Measurements from ENCODE around the gene LIME1. TPM values are rescaled to one million over a fixed set of nuclear protein-coding genes. Genes with fewer than 3 reads are reported as not detected.
A peak's percentile ranks its signal among the peaks of the same experiment; 100 is the strongest.

The LIME1 gene
- total and polyA plus RNA-seq, 7 experiments from 2014 or later: 96.8 to 366 (median 107) TPM

DNA sequence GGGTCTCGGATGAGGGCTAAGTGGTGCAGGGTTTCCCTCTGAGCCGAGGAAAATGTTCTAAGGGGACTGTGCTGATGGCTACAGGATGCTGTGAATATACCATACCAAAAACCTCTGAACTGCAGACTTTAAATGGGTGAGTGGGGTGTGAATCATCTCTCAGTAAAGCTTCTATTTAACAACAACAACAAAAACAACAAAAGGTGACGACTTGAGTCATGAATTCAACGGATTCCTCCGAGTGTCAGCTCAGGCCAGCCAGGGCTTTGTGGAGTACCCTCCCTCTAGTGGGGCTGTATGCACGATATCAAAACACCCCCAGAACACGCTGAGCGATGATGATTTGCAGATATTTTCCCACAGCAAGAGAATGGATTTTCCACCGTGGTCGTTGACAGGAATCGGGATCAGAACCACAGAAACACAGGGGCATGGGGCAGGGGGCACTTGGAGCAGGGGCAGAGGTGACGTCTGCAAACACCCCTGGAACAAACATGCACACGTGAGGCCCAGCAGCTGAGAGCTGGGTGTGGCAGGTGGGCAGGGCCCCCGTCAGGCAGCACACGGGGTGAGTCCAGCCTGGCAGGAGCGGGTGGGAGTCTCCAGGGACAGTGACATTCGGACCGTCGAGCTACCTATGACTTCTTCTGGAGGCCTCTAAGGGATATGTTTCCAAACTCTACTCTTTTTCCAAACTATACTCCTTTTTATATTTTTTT lies 41.7 kb downstream of the LIME1 start:
- Histone ChIP-seq H3K27ac (ENCODE audit: low read depth, low read length) (no peak overlapping the region), H3K9me3 (ENCODE audit: control insufficient read depth in 2 of 3, low read length in 3 of 3) (no peaks in the 10 kb centered on the region), H3K4me1 (ENCODE audit: control insufficient read depth in 2 of 2, insufficient read depth in 2 of 2, low read length in 2 of 2) (peaks cover 8 to 9% of the 10 kb centered on the region in 2 donors), H3K4me3 (ENCODE audit: low read length) (no peak overlapping the region), H3K27me3 (ENCODE audit: control insufficient read depth in 2 of 2, insufficient read depth in 2 of 2, low read length in 2 of 2) (no peaks in the 10 kb centered on the region), H3K36me3 (ENCODE audit: control insufficient read depth in 2 of 3, insufficient read depth in 3 of 3, low read length in 3 of 3) (no peaks in the 10 kb centered on the region)
- peaks cover 0 to 1% (median 0%) of the 10 kb centered on the region in 5 donors for H3K36me3 Mint-ChIP-seq
- ATAC-seq (no peak), DNase-seq (no peak)
- peaks cover 9 to 23% (median 20%) of the 10 kb centered on the region in 7 donors for H3K4me1 Mint-ChIP-seq
- ChIA-PET POLR2A (interaction anchor here (0.8 kb wide), 1 partner anchor 71 kb away, joined by 3 read pairs; no protein-coding TSS in a partner anchor), CTCF (interaction anchor here (0.6 to 1.1 kb wide), 2 partner anchors 8 to 144 kb away, joined by 3 read pairs; no protein-coding TSS in a partner anchor)
- no peaks in the 10 kb centered on the region for H3K9me3 Mint-ChIP-seq
- H3K27ac Mint-ChIP-seq: peak overlapping the region in 1 of 9 donors; percentile 45
- H3K4me3 Mint-ChIP-seq: no peak overlapping the region
- peaks cover 0 to 2% (median 0%) of the 10 kb centered on the region in 5 donors for H3K27me3 Mint-ChIP-seq
- intact Hi-C loops (cut with micrococcal nuclease): no loop called here

GRCh38 chr20:63778857-63779256 lies 42.4 kb downstream of the LIME1 start:
- H3K36me3 Mint-ChIP-seq: peaks cover 0 to 1% (median 0%) of the 10 kb centered on the region in 5 donors
- CTCF ChIA-PET: interaction anchor here (0.6 kb wide), 1 partner anchor 145 kb away, joined by 3 read pairs; no protein-coding TSS in a partner anchor
- H3K4me3 Mint-ChIP-seq: no peak overlapping the region
- Histone ChIP-seq H3K4me3 (ENCODE audit: low read length) (no peak overlapping the region), H3K9me3 (ENCODE audit: control insufficient read depth in 2 of 3, low read length in 3 of 3) (no peaks in the 10 kb centered on the region), H3K36me3 (ENCODE audit: control insufficient read depth in 2 of 3, insufficient read depth in 3 of 3, low read length in 3 of 3) (no peaks in the 10 kb centered on the region), H3K4me1 (ENCODE audit: control insufficient read depth in 2 of 2, insufficient read depth in 2 of 2, low read length in 2 of 2) (peaks cover 8 to 9% of the 10 kb centered on the region in 2 donors), H3K27me3 (ENCODE audit: control insufficient read depth in 2 of 2, insufficient read depth in 2 of 2, low read length in 2 of 2) (no peaks in the 10 kb centered on the region), H3K27ac (ENCODE audit: low read depth, low read length) (no peak overlapping the region)
- peaks cover 9 to 23% (median 20%) of the 10 kb centered on the region in 7 donors for H3K4me1 Mint-ChIP-seq
- H3K27me3 Mint-ChIP-seq: peaks cover 0 to 2% (median 0%) of the 10 kb centered on the region in 5 donors
- DNase-seq: no peak
- intact Hi-C loops (cut with micrococcal nuclease): no loop called here
- ATAC-seq: no peak
- no peak overlapping the region for H3K27ac Mint-ChIP-seq
- H3K9me3 Mint-ChIP-seq: no peaks in the 10 kb centered on the region
- POLR2A ChIA-PET: no interaction called here

DNA sequence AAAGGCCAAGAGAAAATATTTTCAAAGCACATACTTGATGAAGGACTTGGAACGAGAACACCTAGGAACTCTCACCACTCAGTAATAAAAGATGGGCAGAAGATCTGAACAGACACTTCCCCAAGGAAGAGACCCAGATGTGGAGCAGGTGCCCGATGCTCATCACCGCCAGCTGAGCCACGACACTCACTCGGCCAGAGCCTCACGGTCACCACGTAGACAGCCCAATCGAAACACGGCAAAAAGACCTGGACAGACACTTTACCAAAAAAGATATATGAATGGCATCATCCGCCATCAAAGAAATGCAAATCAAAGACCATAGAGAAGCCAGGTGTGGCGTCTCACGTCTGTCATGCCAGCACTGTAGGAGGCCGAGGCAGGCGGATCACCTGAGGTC lies 44.7 kb downstream of the LIME1 start:
- no peaks in the 10 kb centered on the region for H3K36me3 Mint-ChIP-seq
- H3K9me3 Mint-ChIP-seq: no peaks in the 10 kb centered on the region
- H3K4me1 ChIP-seq (ENCODE audit: control insufficient read depth in 2 of 2, insufficient read depth in 2 of 2, low read length in 2 of 2): peaks cover 8 to 9% of the 10 kb centered on the region in 2 donors
- H3K27me3 Mint-ChIP-seq: no peaks in the 10 kb centered on the region
- no peak overlapping the region for H3K4me3 ChIP-seq (ENCODE audit: low read length)
- no peak for ATAC-seq
- peaks cover 9 to 20% (median 17%) of the 10 kb centered on the region in 7 donors for H3K4me1 Mint-ChIP-seq
- peak overlapping the region in 6 of 10 donors; percentile 7 to 74 (median 54) for H3K4me3 Mint-ChIP-seq
- H3K9me3 ChIP-seq (ENCODE audit: control insufficient read depth in 2 of 3, low read length in 3 of 3): no peaks in the 10 kb centered on the region
- H3K27ac Mint-ChIP-seq: peak overlapping the region in 2 of 9 donors; percentile 49 to 67
- ChIA-PET POLR2A (no interaction called here), CTCF (interaction anchor here (0.6 kb wide), 1 partner anchor 453 kb away, joined by 11 read pairs; no protein-coding TSS in a partner anchor)
- intact Hi-C loops (cut with micrococcal nuclease): no loop called here
- no peak for DNase-seq
- no peaks in the 10 kb centered on the region for H3K27me3 ChIP-seq (ENCODE audit: control insufficient read depth in 2 of 2, insufficient read depth in 2 of 2, low read length in 2 of 2)
- no peaks in the 10 kb centered on the region for H3K36me3 ChIP-seq (ENCODE audit: control insufficient read depth in 2 of 3, insufficient read depth in 3 of 3, low read length in 3 of 3)
- H3K27ac ChIP-seq (ENCODE audit: low read depth, low read length): no peak overlapping the region

DNA sequence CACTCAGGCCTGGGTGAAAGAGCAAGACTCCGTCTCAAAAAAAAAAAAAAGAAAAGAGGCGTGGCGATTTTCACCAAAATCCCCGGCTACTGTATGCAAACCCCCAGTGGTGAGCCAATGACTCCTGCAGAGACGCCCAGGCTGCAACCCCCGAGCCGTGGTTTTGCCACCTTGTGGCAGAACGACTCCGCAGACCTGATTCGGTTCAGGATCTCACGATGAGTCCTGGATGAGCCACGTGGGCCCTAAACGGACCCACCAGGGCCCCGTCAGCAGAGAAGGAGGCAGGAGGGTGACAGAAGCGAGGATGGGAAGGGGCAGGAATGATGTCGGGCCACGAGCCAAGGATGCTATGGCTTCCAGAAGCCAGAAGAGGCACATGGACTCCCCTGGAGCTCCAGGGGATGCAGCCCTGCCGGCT lies 45.6 kb downstream of the LIME1 start:
- Histone ChIP-seq H3K4me3 (ENCODE audit: low read length) (no peak overlapping the region), H3K9me3 (ENCODE audit: control insufficient read depth in 2 of 3, low read length in 3 of 3) (no peaks in the 10 kb centered on the region), H3K4me1 (ENCODE audit: control insufficient read depth in 2 of 2, insufficient read depth in 2 of 2, low read length in 2 of 2) (peaks cover 8 to 9% of the 10 kb centered on the region in 2 donors), H3K36me3 (ENCODE audit: control insufficient read depth in 2 of 3, insufficient read depth in 3 of 3, low read length in 3 of 3) (no peaks in the 10 kb centered on the region), H3K27me3 (ENCODE audit: control insufficient read depth in 2 of 2, insufficient read depth in 2 of 2, low read length in 2 of 2) (no peaks in the 10 kb centered on the region), H3K27ac (ENCODE audit: low read depth, low read length) (no peak overlapping the region)
- Mint-ChIP-seq H3K36me3 (no peaks in the 10 kb centered on the region), H3K9me3 (no peaks in the 10 kb centered on the region), H3K27me3 (no peaks in the 10 kb centered on the region), H3K27ac (peak overlapping the region in 6 of 9 donors; percentile 55 to 92 (median 64)), H3K4me1 (peaks cover 9 to 24% (median 18%) of the 10 kb centered on the region in 7 donors), H3K4me3 (peak overlapping the region in 8 of 10 donors; percentile 31 to 78 (median 48))
- POLR2A ChIA-PET: interaction anchor here (0.6 kb wide), 1 partner anchor 187 kb away, joined by 3 read pairs; no protein-coding TSS in a partner anchor
- CTCF ChIA-PET: interaction anchor here (0.6 to 1.8 kb wide), 4 partner anchors 15 to 454 kb away, joined by 3 to 11 read pairs (median 5); partner anchors contain the start of gene TPD52L2
- ATAC-seq (peak; percentile 95), DNase-seq (peak in 6 of 9 donors; percentile 60 to 74 (median 64))
- intact Hi-C loops (cut with micrococcal nuclease): loop anchor here in 1 of 2 donors (1.0 kb wide), 4 partner anchors 46 to 244 kb away; partner anchors contain the start of genes ARFRP1 and LIME1

- Mint-ChIP-seq H3K27ac (peak overlapping the region in 4 of 9 donors; percentile 55 to 92 (median 64)), H3K4me3 (peak overlapping the region in 6 of 10 donors; percentile 16 to 78 (median 54))
Measured at GRCh38 chr20:63782521-63782971, 46.1 kb downstream of the LIME1 start.

GRCh38 chr20:63783970-63784369 lies 47.5 kb downstream of the LIME1 start:
- Histone ChIP-seq H3K9me3 (ENCODE audit: control insufficient read depth in 2 of 3, low read length in 3 of 3) (no peaks in the 10 kb centered on the region), H3K27ac (ENCODE audit: low read depth, low read length) (no peak overlapping the region), H3K36me3 (ENCODE audit: control insufficient read depth in 2 of 3, insufficient read depth in 3 of 3, low read length in 3 of 3) (no peaks in the 10 kb centered on the region), H3K4me1 (ENCODE audit: control insufficient read depth in 2 of 2, insufficient read depth in 2 of 2, low read length in 2 of 2) (peaks cover 8 to 9% of the 10 kb centered on the region in 2 donors), H3K4me3 (ENCODE audit: low read length) (no peak overlapping the region), H3K27me3 (ENCODE audit: control insufficient read depth in 2 of 2, insufficient read depth in 2 of 2, low read length in 2 of 2) (no peaks in the 10 kb centered on the region)
- ChIA-PET CTCF (interaction anchor here (0.8 to 1.8 kb wide), 5 partner anchors 48 to 246 kb away, joined by 3 to 6 read pairs (median 4); partner anchors contain the start of genes LIME1 and TPD52L2), POLR2A (interaction anchor here (0.7 to 1.0 kb wide), 2 partner anchors 47 to 77 kb away, joined by 3 read pairs; partner anchors contain the start of genes ARFRP1, LIME1 and ZGPAT)
- H3K4me1 Mint-ChIP-seq: peaks cover 10 to 24% (median 18%) of the 10 kb centered on the region in 7 donors
- DNase-seq (no peak), ATAC-seq (no peak)
- H3K27me3 Mint-ChIP-seq: no peaks in the 10 kb centered on the region
- H3K9me3 Mint-ChIP-seq: no peaks in the 10 kb centered on the region
- H3K36me3 Mint-ChIP-seq: no peaks in the 10 kb centered on the region
- H3K4me3 Mint-ChIP-seq: no peak overlapping the region
- no peak overlapping the region for H3K27ac Mint-ChIP-seq
- intact Hi-C loops (cut with micrococcal nuclease): no loop called here

More at GRCh38 chr20:63782521-63782971, 46.1 kb downstream of the LIME1 start:
- Mint-ChIP-seq H3K4me1 (peaks cover 9 to 24% (median 18%) of the 10 kb centered on the region in 7 donors), H3K27me3 (no peaks in the 10 kb centered on the region), H3K36me3 (no peaks in the 10 kb centered on the region), H3K9me3 (no peaks in the 10 kb centered on the region)
- no peaks in the 10 kb centered on the region for H3K36me3 ChIP-seq (ENCODE audit: control insufficient read depth in 2 of 3, insufficient read depth in 3 of 3, low read length in 3 of 3)
- no peak overlapping the region for H3K27ac ChIP-seq (ENCODE audit: low read depth, low read length)
- no peaks in the 10 kb centered on the region for H3K27me3 ChIP-seq (ENCODE audit: control insufficient read depth in 2 of 2, insufficient read depth in 2 of 2, low read length in 2 of 2)
- no peak overlapping the region for H3K4me3 ChIP-seq (ENCODE audit: low read length)
- ATAC-seq: peak; percentile 29
- H3K9me3 ChIP-seq (ENCODE audit: control insufficient read depth in 2 of 3, low read length in 3 of 3): no peaks in the 10 kb centered on the region
- intact Hi-C loops (cut with micrococcal nuclease): loop anchor here in 1 of 2 donors (1.0 kb wide), 4 partner anchors 46 to 244 kb away; partner anchors contain the start of genes ARFRP1 and LIME1
- H3K4me1 ChIP-seq (ENCODE audit: control insufficient read depth in 2 of 2, insufficient read depth in 2 of 2, low read length in 2 of 2): peaks cover 8 to 9% of the 10 kb centered on the region in 2 donors
- CTCF ChIA-PET: interaction anchor here (1.8 kb wide), 1 partner anchor 82 kb away, joined by 4 read pairs; the partner anchor contains the start of gene TPD52L2
- peak in 2 of 9 donors; percentile 15 to 27 for DNase-seq
- POLR2A ChIA-PET: no interaction called here

All from naive thymus-derived CD4-positive, alpha-beta T cell (primary cell).